H4 (cell line): ENCODE measurements around the gene MRTFA. TPM values are rescaled to one million over a fixed set of nuclear protein-coding genes. Genes with fewer than 3 reads are reported as not detected.

Experiments
- DNase-seq: peaks from one replicate; pipeline ENCODE4 v3.0.0-alpha.2; 2015; ENCODE audit warnings: low spot score
- total RNA-seq: library from RNA; depleted of rRNA; stranded (reverse); fragments of >200 nt; shearing (Covaris generic); gene quantifications from 2 replicates; pipeline ENCODE4 v1.2.3, GENCODE V29; 2014

MRTFA gene
- total RNA-seq, 1 experiment from 2014 or later: 20.5 TPM

DNA sequence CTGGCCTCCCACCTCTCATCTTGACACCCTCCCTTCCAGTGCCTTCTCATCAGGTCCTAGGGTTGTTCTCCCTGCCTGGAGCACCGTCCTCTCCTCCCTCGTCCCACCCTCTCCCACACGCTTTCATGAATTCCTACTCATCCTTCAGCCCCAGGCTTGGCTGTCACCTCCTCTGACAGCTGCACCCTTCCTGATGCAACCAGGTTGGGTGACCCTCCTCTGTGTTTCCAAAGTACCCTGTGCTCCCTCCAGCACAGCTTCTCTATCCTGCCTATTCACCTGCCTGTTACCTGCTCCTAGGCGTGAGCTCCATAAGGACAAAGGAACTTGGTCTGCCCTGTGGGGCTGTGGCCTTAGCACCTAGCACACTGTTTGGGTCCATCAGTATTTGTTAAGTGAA lies 207.7 kb downstream of the MRTFA start:
- DNase-seq: no peak

DNA sequence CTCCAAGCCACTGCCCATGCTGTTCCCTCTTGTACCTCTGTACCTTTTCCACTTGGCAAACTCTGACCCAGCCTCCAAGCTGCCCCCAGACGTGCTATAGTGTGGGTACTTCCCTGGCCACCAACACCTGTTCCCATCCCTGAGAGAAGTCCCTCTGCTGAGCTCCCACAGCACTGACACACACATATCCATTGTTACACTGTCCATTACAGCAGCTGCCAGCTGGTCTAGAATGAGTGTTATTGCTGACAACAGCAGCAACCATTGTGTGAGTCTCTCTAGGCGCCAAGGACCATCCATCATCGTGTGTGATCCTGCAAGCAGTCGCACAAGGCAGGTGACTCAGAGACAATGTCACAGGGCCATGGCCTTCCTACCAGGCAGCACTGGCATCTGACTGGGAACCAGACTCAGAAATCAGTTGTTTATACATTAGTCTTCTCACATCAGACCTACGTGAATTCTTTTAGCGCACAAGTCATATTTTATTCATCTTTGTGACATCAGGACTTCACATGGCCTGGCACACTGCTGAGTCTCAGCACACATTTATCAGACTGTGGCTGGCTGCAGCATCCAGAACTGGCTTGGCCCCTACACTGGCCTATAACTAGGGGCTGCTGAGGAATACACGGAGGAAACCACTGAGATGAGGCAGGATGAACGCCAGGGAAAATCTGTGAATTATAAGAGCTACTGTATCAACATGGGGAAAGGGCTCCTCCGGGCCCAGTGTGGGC lies 209.8 kb downstream of the MRTFA start:
- no peak for DNase-seq

GRCh38 chr22:40425082-40425481 lies 211.4 kb downstream of the MRTFA start:
- DNase-seq: no peak

- no peak for DNase-seq
Observed at GRCh38 chr22:40423882-40424640, 212.5 kb downstream of the MRTFA start.

DNA sequence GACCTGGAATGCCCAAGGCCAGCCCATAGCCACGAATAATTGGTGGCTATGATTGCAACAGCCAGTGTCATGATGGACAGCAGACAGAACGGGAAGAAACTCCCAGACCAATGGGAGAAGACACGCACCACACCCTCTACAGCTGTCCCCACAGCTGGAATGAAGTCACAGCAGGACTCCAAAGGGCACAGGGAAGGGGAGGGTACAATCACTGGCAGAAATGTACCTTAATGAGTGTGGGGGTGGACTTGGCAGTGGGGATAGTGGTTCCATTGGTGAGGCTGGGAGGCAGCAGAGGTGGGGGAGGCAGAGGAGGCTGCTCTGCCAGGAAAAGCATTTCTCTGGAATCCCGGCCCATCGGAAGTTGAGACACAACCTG lies 213.2 kb downstream of the MRTFA start:
- no peak for DNase-seq

DNA sequence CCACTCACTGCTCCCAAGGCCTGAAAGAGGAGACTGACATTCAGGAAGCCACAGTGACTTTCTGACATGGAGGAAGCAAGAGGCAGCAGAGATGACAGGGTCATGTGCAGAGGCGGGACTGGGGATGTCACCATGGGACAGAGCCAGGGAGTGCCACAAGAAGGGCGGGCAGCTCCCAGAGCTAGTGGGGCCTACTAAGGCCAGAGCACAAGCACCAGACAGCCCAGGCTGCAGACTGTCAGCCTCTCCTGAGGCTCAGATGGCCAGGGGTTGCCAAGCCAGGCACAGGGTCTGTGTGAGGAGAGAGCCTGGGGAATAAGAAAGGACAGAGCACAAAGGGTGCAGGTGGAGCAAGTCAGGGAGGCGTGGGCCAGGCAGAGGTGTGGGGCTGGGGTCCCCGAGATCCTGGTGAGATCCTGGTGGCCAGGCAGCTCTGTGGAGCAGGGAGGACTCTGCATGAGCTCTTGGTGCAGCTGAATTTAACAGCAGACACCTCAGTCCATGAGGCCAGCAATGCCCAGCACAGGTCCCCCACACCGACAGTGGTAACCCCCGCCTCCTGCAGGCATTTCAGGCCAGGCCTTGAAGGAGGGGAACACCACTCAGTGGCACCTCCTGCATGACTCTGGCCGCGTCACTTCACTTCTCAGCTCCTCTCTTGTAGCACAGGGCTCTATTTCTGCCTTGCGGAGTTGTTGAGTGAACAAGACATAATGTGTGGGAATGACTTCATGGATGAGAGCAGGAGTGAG lies 213.8 kb downstream of the MRTFA start:
- no peak for DNase-seq

- no peak for DNase-seq
Observed at GRCh38 chr22:40421941-40422340, 214.6 kb downstream of the MRTFA start.

GRCh38 chr22:40421082-40421350 lies 215.5 kb downstream of the MRTFA start:
- no peak for DNase-seq

GRCh38 chr22:40420341-40421081 lies 216.0 kb downstream of the MRTFA start:
- no peak for DNase-seq

GRCh38 chr22:40419718-40420117 lies 216.8 kb downstream of the MRTFA start:
- DNase-seq: no peak

DNA sequence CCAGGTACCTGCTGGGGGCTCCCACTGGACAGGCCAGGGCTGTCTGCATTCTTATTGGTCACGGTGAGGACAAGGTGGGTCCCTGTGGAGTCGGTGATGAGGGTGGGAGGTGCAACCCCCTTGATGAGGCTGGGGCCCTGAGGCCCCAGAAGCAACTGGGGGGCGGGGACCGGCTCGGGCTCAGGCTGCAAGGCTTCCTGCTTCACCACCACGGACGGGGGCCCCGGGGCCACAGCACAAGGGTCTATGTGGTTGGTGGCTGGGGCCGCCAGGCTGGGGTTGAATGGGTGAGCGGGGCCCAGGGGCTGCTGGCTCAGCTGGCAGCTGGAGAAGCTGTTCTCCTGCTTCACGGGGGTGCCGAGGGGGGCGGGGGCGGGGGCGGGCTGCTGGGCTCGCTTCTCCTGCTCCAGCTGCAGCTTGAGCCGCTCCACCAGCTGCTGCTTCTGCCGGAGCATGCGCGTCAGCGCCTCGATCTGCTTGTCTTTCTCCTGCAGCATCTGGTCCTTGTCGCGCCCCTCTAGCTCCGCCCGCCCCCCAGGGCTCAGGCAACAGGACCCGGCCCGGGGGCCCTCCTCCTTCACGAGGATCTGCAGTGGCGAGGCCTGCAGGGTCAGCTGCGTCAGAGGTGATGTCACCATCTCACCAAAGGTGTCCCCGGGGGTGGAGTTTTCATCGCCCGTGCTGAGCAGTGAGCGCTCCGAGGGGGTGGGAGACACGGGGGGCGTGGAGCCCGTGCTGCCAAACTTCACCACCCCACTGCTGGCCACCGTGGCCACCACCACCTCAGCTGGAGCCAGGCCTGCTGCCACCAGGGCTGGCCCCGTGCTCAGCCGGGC lies 217.9 kb downstream of the MRTFA start:
- DNase-seq: no peak

- no peak for DNase-seq
Observed at GRCh38 chr22:40417881-40418280, 218.6 kb downstream of the MRTFA start.

DNA sequence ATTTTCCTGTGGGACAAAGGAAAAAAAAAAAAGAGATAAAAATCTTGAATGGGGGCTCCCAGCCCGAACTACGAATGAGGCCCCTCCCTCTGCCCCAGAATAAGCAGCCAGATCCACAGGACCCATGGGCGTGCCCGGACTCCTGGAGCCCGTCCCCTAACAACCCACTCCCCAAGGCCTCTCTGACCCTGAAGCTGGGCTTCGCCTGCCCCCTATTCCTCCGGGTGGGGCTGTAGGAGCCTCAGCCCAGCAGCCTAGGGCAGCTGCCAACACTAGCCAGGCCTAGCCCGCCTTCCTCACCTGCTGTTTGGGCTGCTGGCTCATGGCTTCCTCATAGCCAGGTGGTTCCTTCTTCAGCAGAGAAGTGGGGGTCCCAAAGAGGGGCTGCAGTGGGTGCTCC lies 219.5 kb downstream of the MRTFA start:
- no peak for DNase-seq

- DNase-seq: no peak
Observed at GRCh38 chr22:40416636-40417035, 219.9 kb downstream of the MRTFA start.

GRCh38 chr22:40416267-40416570 lies 220.3 kb downstream of the MRTFA start:
- DNase-seq: no peak

GRCh38 chr22:40415531-40416266 lies 220.8 kb downstream of the MRTFA start:
- no peak for DNase-seq

DNA sequence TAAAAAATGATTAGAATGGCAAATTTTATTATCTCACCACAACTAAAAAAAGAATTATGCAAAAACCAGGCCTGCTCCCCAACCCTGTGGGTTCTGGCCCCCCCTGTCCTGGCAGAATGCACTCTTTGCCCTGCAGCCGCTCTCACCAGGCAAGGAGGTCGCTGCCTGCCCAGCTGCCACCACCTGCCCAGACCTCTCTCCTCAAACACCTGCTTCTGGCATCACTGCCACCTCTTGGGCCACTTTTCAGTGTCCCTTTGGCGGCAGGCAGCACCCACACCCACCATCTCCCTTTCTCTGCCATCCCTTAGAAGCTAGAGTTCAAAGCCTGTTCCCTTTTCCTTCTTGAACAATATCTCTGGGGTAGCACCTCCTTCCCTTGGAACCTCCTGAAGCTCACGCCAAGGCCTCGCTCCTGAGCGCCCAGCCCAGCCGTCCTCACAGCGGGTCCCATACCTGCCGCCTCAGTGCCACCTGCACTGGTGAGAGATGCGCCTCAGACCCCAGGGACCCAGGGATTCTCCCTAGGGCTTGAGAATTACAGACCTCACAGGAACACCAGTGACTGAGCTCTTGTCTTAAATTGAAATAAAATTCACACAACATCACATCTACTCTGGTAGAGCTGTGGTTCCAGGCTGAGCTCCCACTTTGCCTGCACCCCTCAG lies 221.5 kb downstream of the MRTFA start:
- no peak for DNase-seq

- DNase-seq: no peak
Observed at GRCh38 chr22:40414311-40414710, 222.2 kb downstream of the MRTFA start.

DNA sequence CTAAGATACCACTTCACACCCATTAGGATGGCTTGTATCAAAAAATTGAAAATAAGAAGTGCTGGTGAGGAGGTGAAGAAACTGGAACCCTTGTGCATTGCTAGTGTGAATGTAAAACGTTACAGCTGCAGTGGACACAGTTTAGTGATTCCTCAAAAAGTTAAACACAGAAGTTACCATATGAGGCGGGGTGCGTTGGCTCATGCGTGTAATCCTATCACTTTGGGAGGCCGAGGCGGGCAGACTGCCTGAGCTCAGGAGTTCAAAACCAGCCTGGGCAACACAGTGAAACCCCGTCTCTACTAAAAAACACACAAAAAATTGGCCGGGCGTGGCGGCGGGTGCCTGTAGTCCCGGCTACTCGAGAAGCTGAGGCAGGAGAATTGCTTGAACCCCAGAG lies 222.6 kb downstream of the MRTFA start:
- DNase-seq: no peak

DNA sequence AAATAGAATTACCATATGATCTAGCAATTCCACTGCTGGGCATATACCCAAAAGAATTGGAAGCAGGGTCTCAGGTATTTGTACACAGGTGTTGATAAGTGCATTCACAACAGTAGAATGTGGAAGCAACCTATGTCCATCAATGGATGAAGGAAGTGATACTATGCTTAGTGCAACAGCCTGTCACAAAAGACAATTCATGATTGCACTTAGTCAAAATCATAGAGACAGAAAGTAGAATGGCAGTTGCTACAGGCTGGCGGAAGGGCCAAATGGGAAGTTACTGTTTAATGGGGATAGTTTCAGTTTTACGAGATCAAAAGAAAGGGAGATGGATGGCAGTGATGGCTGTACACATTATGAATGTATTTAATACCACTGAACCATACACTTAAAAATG lies 224.1 kb downstream of the MRTFA start:
- DNase-seq: no peak
